Right ventricle myocardium superior (tissue), 1 donor: Measurements from ENCODE around the gene NDUFS7. TPM values are rescaled to one million over a fixed set of nuclear protein-coding genes. Genes with fewer than 3 reads are reported as not detected.

ENCODE experiments used
- ATAC-seq: fragments of 200-7000 bp; cut with Tn5 transposase; one replicate; pipeline ENCODE4 v1.9.1; 2020; ENCODE audit warnings: mild to moderate bottlenecking; ENCODE audit not compliant: poor library complexity
- DNase-seq: peaks from one replicate; pipeline ENCODE4 v3.0.0-alpha.2; 2020
- intact Hi-C: fragments of 100-400 bp; cut with DNase I; formaldehyde crosslinking; loops from one replicate; pipeline ENCODE4 v1.11.2; 2022
- total RNA-seq: library from RNA; stranded (reverse); fragmentation: NEBNext Ultra II Directional; extraction: Animal tissue kit (Norgen Biotek cat#: 25700); gene quantifications from one replicate; pipeline ENCODE4 v1.2.1, GENCODE V29; 2021
- donor health status: DM: no; HTN: yes; CAD: no; lungs with severe emphysema.

Gene NDUFS7
- total RNA-seq, 1 donor from 2014 or later = 461 TPM

- intact Hi-C loops = no loop called here
- DNase-seq (no peak), ATAC-seq (no peak)
These were observed 37.7 kb downstream of the NDUFS7 start for GRCh38 chr19:1421218-1421957.

- ATAC-seq (no peak), DNase-seq (no peak)
These were observed 38.2 kb downstream of the NDUFS7 start for GRCh38 chr19:1421958-1422305.

GRCh38 chr19:1422360-1422759 lies 38.7 kb downstream of the NDUFS7 start:
- intact Hi-C loops = no loop called here
- ATAC-seq (no peak), DNase-seq (no peak)

More at GRCh38 chr19:1421958-1422305, 38.2 kb downstream of the NDUFS7 start:
- intact Hi-C loops = no loop called here

GRCh38 chr19:1422943-1423342 lies 39.2 kb downstream of the NDUFS7 start:
- intact Hi-C loops = no loop called here

GRCh38 chr19:1423436-1424191 lies 39.9 kb downstream of the NDUFS7 start:
- intact Hi-C loops = no loop called here
- DNase-seq (no peak), ATAC-seq (no peak)

More at GRCh38 chr19:1422943-1423342, 39.2 kb downstream of the NDUFS7 start:
- ATAC-seq (no peak), DNase-seq (no peak)

- ATAC-seq (no peak), DNase-seq (no peak)
- intact Hi-C loops = no loop called here
These were observed 40.7 kb downstream of the NDUFS7 start for GRCh38 chr19:1424192-1424955.

GRCh38 chr19:1425102-1425837 lies 41.6 kb downstream of the NDUFS7 start:
- DNase-seq = no peak
- ATAC-seq = no peak
- intact Hi-C loops = no loop called here

GRCh38 chr19:1425902-1426301 lies 42.2 kb downstream of the NDUFS7 start:
- DNase-seq (no peak), ATAC-seq (no peak)
- intact Hi-C loops = no loop called here

- DNase-seq (no peak), ATAC-seq (no peak)
- intact Hi-C loops = no loop called here
These were observed 43.0 kb downstream of the NDUFS7 start for GRCh38 chr19:1426736-1427135.

GRCh38 chr19:1427221-1427920 lies 43.7 kb downstream of the NDUFS7 start:
- no peak for ATAC-seq
- DNase-seq = no peak
- intact Hi-C loops = no loop called here

GRCh38 chr19:1428738-1429391 lies 45.2 kb downstream of the NDUFS7 start:
- intact Hi-C loops = no loop called here
- DNase-seq (no peak), ATAC-seq (peak; percentile 48)

- DNase-seq (peak; percentile 76), ATAC-seq (peak; percentile 83)
- intact Hi-C loops = no loop called here
These were observed 46.0 kb downstream of the NDUFS7 start for GRCh38 chr19:1429750-1430149.

GRCh38 chr19:1430246-1430645 lies 46.5 kb downstream of the NDUFS7 start:
- intact Hi-C loops = no loop called here
- ATAC-seq (no peak), DNase-seq (no peak)

- ATAC-seq (no peak), DNase-seq (no peak)
- intact Hi-C loops = no loop called here
These were observed 48.2 kb downstream of the NDUFS7 start for GRCh38 chr19:1431759-1432506.

- ATAC-seq = no peak
- intact Hi-C loops = no loop called here
- DNase-seq = no peak
These were observed 48.8 kb downstream of the NDUFS7 start for GRCh38 chr19:1432507-1432887.

GRCh38 chr19:1433119-1434039 lies 49.7 kb downstream of the NDUFS7 start:
- DNase-seq (no peak), ATAC-seq (no peak)
- intact Hi-C loops = no loop called here
